ENCODE results near the gene KRT24.
"Not testable (repeated sequence)": the region's sequence is repeated elsewhere in the genome, so short reads cannot be mapped to it uniquely, and the experiment has no call there.

The KRT24 gene

DNA sequence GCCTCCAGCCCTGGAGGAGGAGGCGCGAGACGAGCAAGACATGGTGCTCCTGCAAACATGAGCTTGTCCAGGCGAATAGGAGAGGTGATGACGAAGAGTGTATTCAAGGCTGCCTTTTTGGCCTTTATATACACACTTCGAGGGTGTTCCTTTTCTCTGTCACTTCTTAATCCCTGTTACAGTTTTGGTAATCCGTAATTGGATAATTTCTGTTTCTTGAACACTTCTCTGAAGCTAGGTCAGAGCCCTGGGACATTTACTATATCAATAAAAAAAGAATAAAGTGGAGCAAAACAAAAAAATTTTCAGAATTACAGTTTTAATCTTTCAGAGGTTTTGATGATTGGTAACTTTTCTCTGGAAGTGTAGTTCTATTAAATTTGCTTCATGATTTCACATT is at the start of gene KRT24:
TSS of gene KRT24 (minus strand) at position 101 of the 400 bp plus-strand sequence. CDS start at position 42, 59 bp downstream.
- no peak for DNase-seq

GRCh38 chr17:40751065-40751464 is 47.5 kb upstream of the KRT24 start:
- DNase-seq = no peak

DNA sequence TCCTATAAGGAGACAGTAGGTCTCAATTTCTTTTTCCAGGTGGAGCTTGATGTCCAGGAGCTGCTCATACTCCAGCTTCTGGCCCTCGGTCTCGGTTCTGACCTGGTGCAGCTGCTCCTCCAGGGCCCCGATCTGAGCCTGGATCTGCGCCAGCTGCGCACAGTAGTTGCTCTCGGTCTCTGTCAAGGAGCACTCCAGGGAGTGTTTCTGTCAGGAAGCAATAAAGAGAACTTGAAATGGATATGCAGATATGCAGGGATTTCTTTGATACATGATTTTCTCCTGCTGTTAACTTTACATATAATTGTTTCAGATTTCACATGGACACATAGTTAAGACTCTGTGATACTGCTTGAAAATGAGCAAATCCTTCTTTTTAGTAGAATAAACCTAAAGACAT is 46.8 kb upstream of the KRT24 start:
- DNase-seq = no peak

DNA sequence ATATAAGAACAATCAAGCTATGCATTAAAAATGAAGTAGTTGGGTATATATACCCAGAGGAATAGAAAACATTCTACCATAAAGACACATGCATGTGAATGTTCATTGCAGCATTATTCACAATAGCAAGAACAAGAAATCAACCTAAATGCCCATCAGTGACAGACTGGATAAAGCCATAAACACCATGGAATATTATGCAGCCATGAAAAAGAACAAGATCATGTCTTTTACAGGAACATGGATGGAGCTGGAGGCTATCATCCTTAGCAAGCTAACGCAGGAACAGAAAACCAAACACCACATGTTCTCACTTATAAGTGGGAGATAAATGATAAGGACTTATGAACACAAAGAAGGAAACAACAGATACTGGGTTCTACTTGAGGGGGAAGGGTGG is 45.1 kb upstream of the KRT24 start:
- DNase-seq = not testable (repeated sequence)

GRCh38 chr17:40738553-40738952 is 35.0 kb upstream of the KRT24 start:
- DNase-seq = no peak

GRCh38 chr17:40735016-40735415 is 31.5 kb upstream of the KRT24 start:
- DNase-seq = no peak

DNA sequence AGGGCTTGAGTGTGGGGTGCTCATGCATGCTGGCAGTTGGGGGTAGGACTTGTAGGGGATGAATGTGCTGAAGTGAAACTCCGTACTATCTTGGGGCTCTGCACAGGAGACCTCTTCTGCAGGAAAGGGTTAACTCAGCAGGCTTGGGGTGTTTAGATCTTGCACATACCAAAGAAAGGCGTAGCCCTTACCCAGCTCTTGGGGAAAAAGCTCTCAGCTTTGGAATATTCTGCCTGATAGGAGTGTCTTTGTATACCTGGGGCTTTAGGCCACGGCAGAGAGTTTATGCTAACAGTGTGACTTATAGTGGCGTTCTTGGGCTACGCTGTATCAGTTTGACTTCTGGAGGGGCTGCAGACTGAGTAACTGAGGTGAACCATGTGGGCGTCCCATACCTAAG is 30.5 kb upstream of the KRT24 start:
- DNase-seq = no peak

- no peak for DNase-seq
Observed at GRCh38 chr17:40730970-40731369, 27.4 kb upstream of the KRT24 start.

GRCh38 chr17:40727447-40728231 is 24.1 kb upstream of the KRT24 start:
- DNase-seq = no peak

DNA sequence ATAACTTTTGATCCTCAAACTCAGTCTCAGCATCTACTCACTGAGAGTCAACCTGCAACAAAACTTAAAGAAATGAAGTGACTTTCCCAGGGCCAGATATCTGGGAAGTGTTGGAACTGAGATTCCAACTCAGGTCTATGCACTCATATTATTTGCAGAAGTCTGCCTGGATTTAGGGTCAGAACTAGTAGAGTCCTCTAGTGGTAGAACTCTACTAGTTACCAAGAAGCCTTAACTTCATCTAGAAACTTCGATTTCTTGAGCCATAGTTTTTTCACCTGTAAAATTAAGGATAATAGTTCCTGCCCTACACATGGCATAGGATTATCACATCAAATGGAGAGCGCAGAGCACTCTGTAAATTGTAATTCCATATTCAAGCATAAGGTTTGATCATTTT is 23.4 kb upstream of the KRT24 start:
- DNase-seq = peak; percentile 9

DNA sequence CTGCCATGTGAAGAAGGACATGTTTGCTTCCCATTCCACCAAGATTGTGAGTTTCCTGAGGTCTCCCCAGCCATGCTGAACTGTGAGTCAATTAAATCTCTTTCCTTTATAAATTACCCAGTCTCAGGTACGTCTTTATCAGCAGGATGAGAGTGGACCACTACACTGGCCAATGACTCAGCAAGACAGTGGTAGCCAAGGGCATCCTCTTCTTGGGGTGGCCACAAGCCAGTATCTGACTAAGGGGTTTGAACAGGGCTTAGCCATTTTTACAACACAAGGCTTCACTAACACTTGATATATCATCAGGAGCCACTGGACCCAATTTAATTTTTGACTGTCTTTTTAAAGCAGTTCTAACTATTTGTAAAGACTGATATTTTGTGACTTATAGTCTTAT is 21.1 kb upstream of the KRT24 start:
- no peak for DNase-seq

DNA sequence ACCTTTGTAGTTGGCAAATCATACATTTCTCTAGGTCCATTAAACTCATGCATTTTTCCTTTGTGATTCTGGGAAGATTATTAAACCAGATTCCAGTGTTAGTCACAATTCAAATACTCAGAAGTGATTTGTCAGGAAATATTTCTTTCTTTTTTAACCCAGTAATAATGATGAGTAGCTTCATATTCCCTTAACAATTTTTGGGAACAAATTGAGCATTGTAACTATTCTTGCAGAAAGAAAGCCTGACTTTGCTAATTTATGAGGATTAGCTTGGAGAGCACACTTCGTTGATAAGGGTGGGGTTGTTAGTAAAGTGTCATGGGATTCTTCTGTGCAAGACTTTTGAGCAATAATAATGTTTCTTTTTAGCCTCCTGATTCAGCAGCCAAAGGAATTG is 18.7 kb upstream of the KRT24 start:
- no peak for DNase-seq

- DNase-seq = no peak
Observed at GRCh38 chr17:40720899-40721298, 17.3 kb upstream of the KRT24 start.

DNA sequence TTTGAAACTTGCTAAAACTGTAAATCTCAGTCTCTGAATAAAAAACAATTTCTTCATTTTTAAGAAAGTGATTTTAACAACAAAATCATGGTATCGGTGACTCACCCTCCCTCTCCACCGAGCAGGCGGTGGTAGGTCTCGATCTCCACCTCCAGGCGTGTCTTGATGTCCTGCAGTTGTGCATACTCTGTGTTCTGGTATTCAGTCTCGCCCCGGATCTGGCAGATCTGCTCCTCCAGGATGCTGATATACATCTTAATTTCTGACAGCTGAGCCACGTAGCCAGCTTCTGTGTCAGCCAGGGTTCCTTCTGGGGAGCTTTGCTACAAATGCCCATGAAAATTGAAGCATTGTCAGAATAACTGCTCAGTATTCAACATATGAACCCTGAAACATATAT is 15.4 kb upstream of the KRT24 start:
- DNase-seq = no peak

DNA sequence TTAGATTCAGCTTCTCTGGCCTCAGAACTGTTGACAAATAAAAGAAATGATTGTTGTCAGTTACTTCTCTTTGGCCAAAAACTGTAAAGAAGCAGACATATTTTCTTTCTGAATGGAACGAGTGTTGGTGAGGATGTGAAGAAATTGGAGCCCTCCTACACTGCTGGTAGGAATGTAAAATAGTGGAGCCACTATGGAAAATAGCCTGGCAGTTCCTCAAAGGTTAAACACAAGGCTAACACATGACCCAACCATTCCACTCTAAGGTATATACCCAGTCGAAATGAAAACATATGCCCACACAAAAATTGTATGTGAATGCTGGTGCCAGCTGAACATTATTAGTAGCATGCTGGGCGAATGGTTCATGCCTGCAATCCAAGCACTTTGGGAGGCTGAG is 14.2 kb upstream of the KRT24 start:
- no peak for DNase-seq

GRCh38 chr17:40714473-40714872 is 10.9 kb upstream of the KRT24 start:
- no peak for DNase-seq

DNA sequence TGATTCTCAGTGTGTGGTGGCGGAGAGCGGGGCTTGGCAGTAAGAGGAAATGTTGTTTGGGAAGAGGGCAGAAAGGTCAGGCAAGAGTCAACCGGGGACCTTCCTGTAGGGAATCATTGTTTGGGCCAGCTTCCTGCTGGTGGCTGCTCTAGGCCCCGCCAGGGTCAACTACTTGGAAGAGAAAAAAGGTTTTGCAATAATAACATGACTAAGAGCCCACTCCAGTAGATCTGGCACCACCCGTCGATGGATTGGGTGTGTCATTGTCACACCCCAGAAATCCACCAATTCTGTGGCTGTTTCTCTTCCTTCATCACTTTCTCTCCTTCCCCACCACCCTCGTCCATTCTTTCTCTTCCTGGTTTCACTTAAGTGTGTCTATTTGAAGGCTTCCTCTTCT is 4.2 kb upstream of the KRT24 start:
- no peak for DNase-seq

DNA sequence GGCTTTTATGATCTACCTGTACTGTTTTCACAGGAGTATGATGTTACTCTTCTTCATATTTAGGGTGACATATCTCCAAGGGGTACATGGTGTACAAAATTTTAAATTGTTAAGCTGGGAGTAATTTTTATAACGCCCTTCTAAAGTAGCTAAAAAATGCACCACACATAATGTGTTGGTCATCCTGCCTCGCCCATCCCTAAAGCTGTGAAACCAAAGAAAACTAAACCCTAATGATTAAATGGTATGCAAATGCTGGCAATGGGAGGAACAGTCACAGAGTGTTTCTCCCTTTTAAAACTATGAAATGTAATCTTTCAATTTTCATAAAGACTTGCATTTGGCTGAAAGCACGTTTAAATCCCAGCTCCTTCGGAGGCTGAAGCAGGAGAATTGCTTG is 2.0 kb upstream of the KRT24 start:
- DNase-seq = no peak

DNA sequence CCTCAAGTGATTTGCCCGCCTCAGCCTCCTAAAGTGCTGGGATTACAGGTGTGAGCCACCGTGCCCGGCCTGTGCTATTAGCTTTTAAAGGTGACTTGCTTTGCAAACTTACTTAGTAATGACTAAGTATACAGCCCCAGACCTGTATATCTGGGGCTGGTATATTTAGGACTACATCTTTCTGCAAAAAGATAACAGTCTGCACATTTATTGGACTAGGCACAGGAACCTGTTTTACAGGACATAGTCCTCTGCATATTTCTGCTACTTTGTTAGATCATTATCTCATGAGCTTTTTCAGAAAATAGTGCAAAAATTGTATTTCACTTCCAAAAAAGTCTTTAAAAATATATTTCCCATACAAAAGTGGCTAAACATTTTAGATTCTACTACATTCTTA is 1.3 kb downstream of the KRT24 start:
- no peak for DNase-seq

GRCh38 chr17:40699853-40700252 is 3.7 kb downstream of the KRT24 start:
- DNase-seq = no peak

DNA sequence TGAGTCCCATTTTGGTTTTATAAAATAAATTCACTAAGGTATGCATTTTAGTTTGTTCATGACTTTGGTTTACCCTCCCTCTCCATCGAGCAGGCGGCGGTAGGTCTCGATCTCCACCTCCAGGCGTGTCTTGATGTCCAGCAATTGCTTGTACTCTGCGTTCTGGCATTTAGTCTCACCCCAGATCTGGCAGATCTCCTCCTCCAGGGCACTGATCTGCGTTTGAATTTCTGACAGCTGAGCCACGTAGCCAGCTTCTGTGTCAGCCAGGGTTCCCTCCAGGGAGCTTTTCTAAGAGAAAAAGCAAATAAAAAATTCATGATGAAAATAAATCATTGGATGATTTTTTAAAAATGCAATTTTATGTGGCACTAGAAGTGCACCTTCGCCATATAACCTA is 4.2 kb downstream of the KRT24 start:
- no peak for DNase-seq

DNA sequence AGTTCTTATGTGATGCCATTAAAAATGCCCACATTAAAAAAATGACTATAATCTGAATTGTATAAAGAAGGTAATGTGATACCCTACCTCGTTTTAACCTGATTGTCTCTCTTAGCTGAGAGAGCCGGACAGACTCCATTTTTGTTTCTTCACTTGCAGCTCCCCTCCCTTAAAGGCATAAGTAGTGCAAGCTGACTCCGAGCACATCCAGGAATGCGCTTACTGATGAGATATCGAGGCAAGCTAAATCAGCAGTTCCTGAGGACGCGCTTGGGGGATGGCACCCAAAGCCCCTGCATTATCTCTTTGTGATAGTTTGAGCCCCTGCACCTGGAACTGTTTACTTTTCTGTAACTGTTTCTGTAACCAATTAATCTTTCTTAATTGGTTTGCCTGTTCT is 6.3 kb downstream of the KRT24 start:
- no peak for DNase-seq

DNA sequence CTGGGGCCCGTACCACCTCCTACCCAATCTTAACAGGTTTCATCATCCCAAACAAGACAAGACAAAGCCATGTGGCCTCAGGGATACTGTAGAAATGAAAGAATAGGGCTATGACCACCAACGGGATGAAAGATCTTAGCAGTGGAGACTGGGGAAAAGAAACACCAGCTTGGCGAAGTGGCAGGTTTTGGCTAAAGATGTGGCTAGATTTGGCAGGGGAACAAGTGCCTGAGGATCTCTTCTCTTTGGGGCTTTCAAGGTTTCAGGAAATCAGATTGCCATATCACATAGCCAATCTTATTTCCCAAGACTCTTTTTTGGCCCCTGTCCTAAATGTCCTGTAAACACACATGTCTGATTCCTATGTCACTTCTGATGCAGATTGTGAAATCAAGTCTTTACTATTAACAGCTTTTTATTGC is 6.9 kb downstream of the KRT24 start:
- DNase-seq = no peak

DNA sequence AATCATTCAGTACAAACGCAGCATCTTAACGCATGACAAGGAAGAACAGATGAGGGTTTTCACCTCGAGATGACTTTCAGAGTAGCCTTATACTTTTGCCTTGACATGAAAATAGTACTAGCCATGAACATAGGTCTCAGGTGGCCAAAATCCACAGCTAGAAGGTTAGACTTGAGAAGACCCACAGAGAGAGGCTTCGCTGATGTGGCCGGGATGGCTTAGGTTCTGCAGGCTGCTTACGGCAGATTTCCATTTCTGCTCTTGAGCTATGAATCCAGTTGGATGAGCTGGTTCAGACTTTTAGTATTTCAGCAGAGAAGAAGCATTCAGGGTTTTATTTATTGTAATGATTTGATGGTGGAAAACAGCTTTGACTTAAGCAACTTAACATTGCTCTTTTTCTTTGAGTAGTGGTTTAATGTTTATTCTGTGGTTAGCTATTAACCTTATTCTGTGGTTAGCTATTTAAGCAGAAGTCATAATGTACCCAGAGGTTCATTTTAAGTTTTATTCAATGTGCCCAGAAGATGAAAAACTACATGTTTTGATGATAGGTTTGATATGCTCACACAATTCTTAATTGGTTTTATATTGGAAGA is 7.6 kb downstream of the KRT24 start:
- DNase-seq = no peak

- no peak for DNase-seq
Observed at GRCh38 chr17:40694584-40694983, 9.0 kb downstream of the KRT24 start.

All from CD4-positive, alpha-beta T cell treated with Interleukin-10 for 1 hour (primary cell).